Urinary bladder (tissue), 4 donors: Measurements from ENCODE around the gene ADGRF4. TPM values are rescaled to one million over a fixed set of nuclear protein-coding genes. Genes with fewer than 3 reads are reported as not detected.

Experiments used
- DNase-seq: peaks from one replicate; pipeline ENCODE4 v3.0.0-alpha.2; 2015; ENCODE audit errors: extremely low spot score
- H3K27ac ChIP-seq: one replicate; pipeline ENCODE4 v1.5.1; 2013; ENCODE audit warnings: low read depth, mild to moderate bottlenecking, moderate library complexity
- H3K36me3 ChIP-seq: one replicate; pipeline ENCODE4 v1.6.1; 2013; ENCODE audit warnings: mild to moderate bottlenecking, moderate library complexity; ENCODE audit not compliant: insufficient read depth
- H3K4me1 ChIP-seq: one replicate; pipeline ENCODE4 v1.6.1; 2013; ENCODE audit warnings: mild to moderate bottlenecking, moderate library complexity; ENCODE audit not compliant: insufficient read depth
- H3K4me3 ChIP-seq: one replicate; pipeline ENCODE4 v1.5.1; 2013; ENCODE audit warnings: low read depth, low read length
- WGBS: extraction: QIAGEN DNeasy Blood & Tissue Kit; methylation state at CpG from one replicate; pipeline ENCODE4 v1.1.7; 2013; 5-methylcytosine and 5-hydroxymethylcytosine counted together
- polyA plus RNA-seq: library from polyadenylated mRNA; stranded (reverse); fragments of 200-250 nt; gene quantifications from one replicate; pipeline ENCODE4 v1.2.3, GENCODE V29; 2013
- total RNA-seq: library from RNA; depleted of rRNA; stranded (reverse); fragments of >200 nt; gene quantifications from one replicate; pipeline ENCODE4 v1.2.3, GENCODE V29; 2014
- donor health status: healthy with polysubstance abuse.
- donor health status: healthy.

The ADGRF4 gene
- total and polyA plus RNA-seq, 2 donors: 1.2 to 3.2 TPM

GRCh38 chr6:47700596-47700995 lies 2.2 kb downstream of the ADGRF4 start:
- WGBS: 80% methylated on average over 2 of the region's 2 CpGs

GRCh38 chr6:47701363-47701762 lies 3.0 kb downstream of the ADGRF4 start:
- WGBS: 39% methylated on average over 4 of the region's 4 CpGs
- Histone ChIP-seq H3K4me1 (no peaks in the 10 kb centered on the region), H3K4me3 (no peak overlapping the region), H3K27ac (no peak overlapping the region), H3K36me3 (no peaks in the 10 kb centered on the region)
- DNase-seq: no peak

More at GRCh38 chr6:47700596-47700995, 2.2 kb downstream of the ADGRF4 start:
- no peaks in the 10 kb centered on the region for H3K4me1 ChIP-seq
- no peaks in the 10 kb centered on the region for H3K36me3 ChIP-seq
- H3K27ac ChIP-seq: no peak overlapping the region
- DNase-seq: no peak
- no peak overlapping the region for H3K4me3 ChIP-seq

- WGBS: 83% methylated on average over 5 of the region's 5 CpGs
- no peaks in the 10 kb centered on the region for H3K36me3 ChIP-seq
- DNase-seq: no peak
Observed at GRCh38 chr6:47709160-47709559, 10.8 kb downstream of the ADGRF4 start.

GRCh38 chr6:47710295-47710694 lies 11.9 kb downstream of the ADGRF4 start:
- Histone ChIP-seq H3K27ac (no peak overlapping the region), H3K4me1 (no peaks in the 10 kb centered on the region), H3K4me3 (no peak overlapping the region), H3K36me3 (no peaks in the 10 kb centered on the region)
- WGBS: 80% methylated on average over 1 of the region's 1 CpG
- DNase-seq: no peak

More at GRCh38 chr6:47709160-47709559, 10.8 kb downstream of the ADGRF4 start:
- no peak overlapping the region for H3K27ac ChIP-seq
- H3K4me1 ChIP-seq: no peaks in the 10 kb centered on the region
- H3K4me3 ChIP-seq: no peak overlapping the region

GRCh38 chr6:47713200-47713599 lies 14.8 kb downstream of the ADGRF4 start:
- Histone ChIP-seq H3K4me1 (no peaks in the 10 kb centered on the region), H3K4me3 (no peak overlapping the region), H3K36me3 (no peaks in the 10 kb centered on the region), H3K27ac (no peak overlapping the region)
- WGBS: over 99% methylated on average over 2 of the region's 2 CpGs
- DNase-seq: no peak

- no peak overlapping the region for H3K27ac ChIP-seq
- no peaks in the 10 kb centered on the region for H3K4me1 ChIP-seq
- WGBS: 81% methylated on average over 4 of the region's 4 CpGs
- H3K4me3 ChIP-seq: no peak overlapping the region
- H3K36me3 ChIP-seq: no peaks in the 10 kb centered on the region
- no peak for DNase-seq
Observed at GRCh38 chr6:47714802-47715201, 16.4 kb downstream of the ADGRF4 start.

GRCh38 chr6:47715782-47716181 lies 17.4 kb downstream of the ADGRF4 start:
- H3K36me3 ChIP-seq: no peaks in the 10 kb centered on the region

GRCh38 chr6:47716207-47716606 lies 17.8 kb downstream of the ADGRF4 start:
- H3K27ac ChIP-seq: no peak overlapping the region
- H3K4me1 ChIP-seq: no peaks in the 10 kb centered on the region
- H3K4me3 ChIP-seq: no peak overlapping the region
- H3K36me3 ChIP-seq: no peaks in the 10 kb centered on the region
- 67% methylated on average over 2 of the region's 2 CpGs for WGBS
- DNase-seq: no peak

More at GRCh38 chr6:47715782-47716181, 17.4 kb downstream of the ADGRF4 start:
- no peak overlapping the region for H3K27ac ChIP-seq
- no peak overlapping the region for H3K4me3 ChIP-seq
- no peak for DNase-seq
- no peaks in the 10 kb centered on the region for H3K4me1 ChIP-seq

- Histone ChIP-seq H3K4me1 (no peaks in the 10 kb centered on the region), H3K4me3 (no peak overlapping the region), H3K36me3 (no peaks in the 10 kb centered on the region), H3K27ac (no peak overlapping the region)
- 0% methylated on average over 1 of the region's 1 CpG for WGBS
- no peak for DNase-seq
Observed at GRCh38 chr6:47718571-47718970, 20.2 kb downstream of the ADGRF4 start.

GRCh38 chr6:47721189-47721588 lies 22.8 kb downstream of the ADGRF4 start:
- DNase-seq: no peak
- no peak overlapping the region for H3K4me3 ChIP-seq
- no peaks in the 10 kb centered on the region for H3K36me3 ChIP-seq
- H3K4me1 ChIP-seq: no peaks in the 10 kb centered on the region
- H3K27ac ChIP-seq: no peak overlapping the region
- 83% methylated on average over 4 of the region's 4 CpGs for WGBS

GRCh38 chr6:47722194-47722593 lies 23.8 kb downstream of the ADGRF4 start:
- Histone ChIP-seq H3K27ac (no peak overlapping the region), H3K36me3 (no peaks in the 10 kb centered on the region), H3K4me1 (no peaks in the 10 kb centered on the region), H3K4me3 (no peak overlapping the region)
- DNase-seq: no peak
- WGBS: 66% methylated on average over 3 of the region's 3 CpGs

GRCh38 chr6:47724300-47724699 lies 25.9 kb downstream of the ADGRF4 start:
- 80% methylated on average over 2 of the region's 2 CpGs for WGBS
- H3K4me3 ChIP-seq: no peak overlapping the region

GRCh38 chr6:47727391-47727790 lies 29.0 kb downstream of the ADGRF4 start:
- 38% methylated on average over 2 of the region's 2 CpGs for WGBS

More at GRCh38 chr6:47724300-47724699, 25.9 kb downstream of the ADGRF4 start:
- DNase-seq: no peak
- Histone ChIP-seq H3K36me3 (no peaks in the 10 kb centered on the region), H3K4me1 (no peaks in the 10 kb centered on the region), H3K27ac (no peak overlapping the region)

GRCh38 chr6:47729019-47729418 lies 30.6 kb downstream of the ADGRF4 start:
- no peak for DNase-seq
- no peak overlapping the region for H3K27ac ChIP-seq
- H3K4me1 ChIP-seq: no peaks in the 10 kb centered on the region
- no peak overlapping the region for H3K4me3 ChIP-seq
- WGBS: 27% methylated on average over 2 of the region's 2 CpGs
- no peaks in the 10 kb centered on the region for H3K36me3 ChIP-seq

More at GRCh38 chr6:47727391-47727790, 29.0 kb downstream of the ADGRF4 start:
- H3K4me3 ChIP-seq: no peak overlapping the region
- H3K27ac ChIP-seq: no peak overlapping the region
- no peaks in the 10 kb centered on the region for H3K4me1 ChIP-seq
- DNase-seq: no peak
- no peaks in the 10 kb centered on the region for H3K36me3 ChIP-seq

- H3K27ac ChIP-seq: no peak overlapping the region
- DNase-seq: no peak
- H3K36me3 ChIP-seq: no peaks in the 10 kb centered on the region
- no peak overlapping the region for H3K4me3 ChIP-seq
- H3K4me1 ChIP-seq: no peaks in the 10 kb centered on the region
- 86% methylated on average over 1 of the region's 1 CpG for WGBS
Observed at GRCh38 chr6:47729457-47729856, 31.1 kb downstream of the ADGRF4 start.
